ENCODE data around the gene SNCG.
"Not testable (repeated sequence)": the region's sequence is repeated elsewhere in the genome, so short reads cannot be mapped to it uniquely, and the experiment has no call there.

SNCG gene

DNA sequence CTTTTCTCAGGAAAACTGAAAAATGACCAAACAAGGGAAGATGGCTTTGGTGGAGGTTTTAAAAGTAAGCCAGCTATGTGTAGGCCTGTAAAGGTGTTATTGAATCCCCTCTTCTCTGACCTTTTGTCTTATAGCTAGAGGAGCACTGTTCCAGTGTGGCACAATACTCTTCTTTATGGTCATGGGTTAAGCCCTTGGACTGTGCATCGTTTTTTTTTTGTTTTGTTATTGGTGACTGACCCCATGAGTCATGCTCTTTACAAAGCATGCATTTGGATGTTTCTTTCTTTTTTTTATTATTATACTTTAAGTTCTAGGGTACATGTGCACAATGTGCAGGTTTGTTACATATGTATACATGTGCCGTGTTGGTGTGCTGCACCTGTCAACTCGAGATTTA is 42.1 kb downstream of the SNCG start:
- Histone ChIP-seq H3K4me2 (ENCODE audit: insufficient read depth, low read length, poor library complexity, severe bottlenecking) (no peak overlapping the region), H3K4me3 (ENCODE audit: low read length in 2 of 2) (no peak overlapping the region), H3K14ac (ENCODE audit: low read length) (no peak overlapping the region), H2BK12ac (ENCODE audit: low read length) (no peak overlapping the region), H2BK5ac (ENCODE audit: low read length) (no peak overlapping the region), H2BK120ac (ENCODE audit: low read depth, low read length) (no peak overlapping the region), H3K9me3 (replicated peaks in 1 of 2; ENCODE audit: control insufficient read depth in 2 of 2, insufficient read depth in 1 of 2, low read depth in 1 of 2, low read length in 2 of 2) (no peaks in the 10 kb centered on the region), H3K36me3 (replicated peaks in 1 of 2; ENCODE audit: control insufficient read depth in 2 of 2, insufficient read depth in 2 of 2, low read length in 2 of 2) (no peaks in the 10 kb centered on the region), H3K27ac (replicated peaks; ENCODE audit: low read length) (no peak overlapping the region), H3K18ac (ENCODE audit: low read length) (no peak overlapping the region), H3K79me1 (ENCODE audit: low read depth, low read length) (no peaks in the 10 kb centered on the region), H4K8ac (ENCODE audit: low read depth, low read length) (no peak overlapping the region), H3K4ac (ENCODE audit: low read length) (no peak overlapping the region), H3K27me3 (ENCODE audit: control insufficient read depth in 3 of 3, insufficient read depth in 3 of 3, low read depth in 1 of 3, low read length in 3 of 3) (no peaks in the 10 kb centered on the region), H3K4me1 (ENCODE audit: control insufficient read depth in 2 of 2, insufficient read depth in 1 of 2, low read depth in 1 of 2, low read length in 2 of 2) (peaks cover 2% of the 10 kb centered on the region in 2 donors), H2AK5ac (ENCODE audit: low read depth, low read length) (no peak overlapping the region), H3K9ac (ENCODE audit: low read depth, low read length, poor library complexity) (no peak overlapping the region), H2AFZ (ENCODE audit: low read length) (no peak overlapping the region), H2BK15ac (ENCODE audit: low read length) (no peak overlapping the region), H3K23ac (ENCODE audit: low read depth, low read length, poor library complexity) (no peak overlapping the region), H4K91ac (ENCODE audit: low read depth, low read length, poor library complexity) (no peak overlapping the region)
- no peak for DNase-seq (ENCODE audit: low spot score)
- WGBS, 2 donors (ENCODE audit: extremely low coverage in 2 of 2, insufficient read length in 2 of 2, insufficient replicate concordance in 1 of 2) = no CpG with 5 or more reads among the region's 3 CpGs

DNA sequence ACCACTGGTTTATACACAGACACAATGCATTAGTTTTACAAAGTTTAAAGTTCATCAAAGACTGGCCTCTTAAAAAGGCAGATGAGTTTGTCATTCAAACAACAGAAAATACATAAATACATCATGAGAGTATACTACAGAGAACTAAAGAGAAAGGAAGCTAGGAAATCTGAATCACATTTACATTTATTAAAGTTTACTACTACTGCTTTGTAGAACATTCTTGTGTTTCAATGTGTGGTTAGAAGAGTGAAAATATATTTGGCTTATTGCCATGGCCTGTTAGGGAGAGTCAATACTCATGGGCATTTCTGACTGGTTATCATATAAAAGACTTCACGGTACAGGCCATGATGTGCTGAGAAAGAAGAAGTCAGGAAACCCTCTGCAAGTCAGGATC is 48.7 kb downstream of the SNCG start:
- not testable (repeated sequence) for H2BK15ac ChIP-seq (ENCODE audit: low read length); H3K27ac ChIP-seq (replicated peaks; ENCODE audit: low read length); H2BK5ac ChIP-seq (ENCODE audit: low read length); H4K8ac ChIP-seq (ENCODE audit: low read depth, low read length); DNase-seq (ENCODE audit: low spot score); H3K18ac ChIP-seq (ENCODE audit: low read length); H2AFZ ChIP-seq (ENCODE audit: low read length); H3K23ac ChIP-seq (ENCODE audit: low read depth, low read length, poor library complexity); H3K14ac ChIP-seq (ENCODE audit: low read length); H3K27me3 ChIP-seq (ENCODE audit: control insufficient read depth in 3 of 3, insufficient read depth in 3 of 3, low read depth in 1 of 3, low read length in 3 of 3); H4K91ac ChIP-seq (ENCODE audit: low read depth, low read length, poor library complexity); H3K4me1 ChIP-seq (ENCODE audit: control insufficient read depth in 2 of 2, insufficient read depth in 1 of 2, low read depth in 1 of 2, low read length in 2 of 2); H3K4ac ChIP-seq (ENCODE audit: low read length); H3K36me3 ChIP-seq (replicated peaks in 1 of 2; ENCODE audit: control insufficient read depth in 2 of 2, insufficient read depth in 2 of 2, low read length in 2 of 2); H3K4me3 ChIP-seq (ENCODE audit: low read length in 2 of 2); H3K4me2 ChIP-seq (ENCODE audit: insufficient read depth, low read length, poor library complexity, severe bottlenecking); H3K9ac ChIP-seq (ENCODE audit: low read depth, low read length, poor library complexity); H2AK5ac ChIP-seq (ENCODE audit: low read depth, low read length); H3K79me1 ChIP-seq (ENCODE audit: low read depth, low read length); H3K9me3 ChIP-seq (replicated peaks in 1 of 2; ENCODE audit: control insufficient read depth in 2 of 2, insufficient read depth in 1 of 2, low read depth in 1 of 2, low read length in 2 of 2); H2BK12ac ChIP-seq (ENCODE audit: low read length); H2BK120ac ChIP-seq (ENCODE audit: low read depth, low read length)
- WGBS, 2 donors (ENCODE audit: extremely low coverage in 2 of 2, insufficient read length in 2 of 2, insufficient replicate concordance in 1 of 2) = no CpG with 5 or more reads among the region's 1 CpG

- WGBS, 2 donors (ENCODE audit: extremely low coverage in 2 of 2, insufficient read length in 2 of 2, insufficient replicate concordance in 1 of 2) = no CpG with 5 or more reads among the region's 6 CpGs
- H3K27me3 ChIP-seq (ENCODE audit: control insufficient read depth in 3 of 3, insufficient read depth in 3 of 3, low read depth in 1 of 3, low read length in 3 of 3); H2BK5ac ChIP-seq (ENCODE audit: low read length); H3K27ac ChIP-seq (replicated peaks; ENCODE audit: low read length); H4K91ac ChIP-seq (ENCODE audit: low read depth, low read length, poor library complexity); H2AFZ ChIP-seq (ENCODE audit: low read length); H3K9me3 ChIP-seq (replicated peaks in 1 of 2; ENCODE audit: control insufficient read depth in 2 of 2, insufficient read depth in 1 of 2, low read depth in 1 of 2, low read length in 2 of 2); H2AK5ac ChIP-seq (ENCODE audit: low read depth, low read length); H3K23ac ChIP-seq (ENCODE audit: low read depth, low read length, poor library complexity); H3K18ac ChIP-seq (ENCODE audit: low read length); H3K4me2 ChIP-seq (ENCODE audit: insufficient read depth, low read length, poor library complexity, severe bottlenecking); H3K4me3 ChIP-seq (ENCODE audit: low read length in 2 of 2); H3K79me1 ChIP-seq (ENCODE audit: low read depth, low read length); H3K9ac ChIP-seq (ENCODE audit: low read depth, low read length, poor library complexity); H2BK15ac ChIP-seq (ENCODE audit: low read length); H2BK12ac ChIP-seq (ENCODE audit: low read length); H4K8ac ChIP-seq (ENCODE audit: low read depth, low read length); H3K14ac ChIP-seq (ENCODE audit: low read length); H3K4me1 ChIP-seq (ENCODE audit: control insufficient read depth in 2 of 2, insufficient read depth in 1 of 2, low read depth in 1 of 2, low read length in 2 of 2); H2BK120ac ChIP-seq (ENCODE audit: low read depth, low read length); H3K4ac ChIP-seq (ENCODE audit: low read length); H3K36me3 ChIP-seq (replicated peaks in 1 of 2; ENCODE audit: control insufficient read depth in 2 of 2, insufficient read depth in 2 of 2, low read length in 2 of 2); DNase-seq (ENCODE audit: low spot score): not testable (repeated sequence)
These were observed 49.3 kb downstream of the SNCG start for GRCh38 chr10:87007674-87008073.

DNA sequence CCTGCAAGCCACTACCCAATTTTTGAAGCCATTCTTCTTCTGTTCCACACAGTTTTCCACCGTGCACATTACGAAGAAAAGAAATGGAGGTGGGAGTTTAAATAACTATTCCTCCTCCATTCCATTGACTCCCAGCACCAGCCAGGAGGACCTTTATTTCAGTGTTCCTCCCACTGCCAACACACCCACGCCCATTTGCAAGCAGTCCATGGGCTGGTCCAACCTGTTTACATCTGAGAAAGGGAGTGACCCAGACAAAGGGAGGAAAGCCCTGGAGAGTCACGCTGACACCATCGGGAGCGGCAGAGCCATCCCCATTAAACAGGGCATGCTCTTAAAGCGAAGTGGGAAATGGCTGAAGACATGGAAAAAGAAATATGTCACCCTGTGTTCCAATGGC is 49.9 kb downstream of the SNCG start:
- H3K9ac ChIP-seq (ENCODE audit: low read depth, low read length, poor library complexity); H3K4me1 ChIP-seq (ENCODE audit: control insufficient read depth in 2 of 2, insufficient read depth in 1 of 2, low read depth in 1 of 2, low read length in 2 of 2); DNase-seq (ENCODE audit: low spot score); H3K4me3 ChIP-seq (ENCODE audit: low read length in 2 of 2); H2BK5ac ChIP-seq (ENCODE audit: low read length); H3K23ac ChIP-seq (ENCODE audit: low read depth, low read length, poor library complexity); H3K27me3 ChIP-seq (ENCODE audit: control insufficient read depth in 3 of 3, insufficient read depth in 3 of 3, low read depth in 1 of 3, low read length in 3 of 3); H2AK5ac ChIP-seq (ENCODE audit: low read depth, low read length); H3K79me1 ChIP-seq (ENCODE audit: low read depth, low read length); H4K8ac ChIP-seq (ENCODE audit: low read depth, low read length); H3K4ac ChIP-seq (ENCODE audit: low read length); H2BK120ac ChIP-seq (ENCODE audit: low read depth, low read length); H3K36me3 ChIP-seq (replicated peaks in 1 of 2; ENCODE audit: control insufficient read depth in 2 of 2, insufficient read depth in 2 of 2, low read length in 2 of 2); H2BK15ac ChIP-seq (ENCODE audit: low read length); H3K4me2 ChIP-seq (ENCODE audit: insufficient read depth, low read length, poor library complexity, severe bottlenecking); H4K91ac ChIP-seq (ENCODE audit: low read depth, low read length, poor library complexity); H2AFZ ChIP-seq (ENCODE audit: low read length); H2BK12ac ChIP-seq (ENCODE audit: low read length); H3K9me3 ChIP-seq (replicated peaks in 1 of 2; ENCODE audit: control insufficient read depth in 2 of 2, insufficient read depth in 1 of 2, low read depth in 1 of 2, low read length in 2 of 2); H3K27ac ChIP-seq (replicated peaks; ENCODE audit: low read length); H3K14ac ChIP-seq (ENCODE audit: low read length); H3K18ac ChIP-seq (ENCODE audit: low read length): not testable (repeated sequence)
- no CpG with 5 or more reads among the region's 7 CpGs for WGBS, 2 donors (ENCODE audit: extremely low coverage in 2 of 2, insufficient read length in 2 of 2, insufficient replicate concordance in 1 of 2)

All from neuronal stem cell (in vitro differentiated cells).